Nephron progenitor cell (in vitro differentiated cells): ENCODE results near the gene TBXAS1.

Experiments used
- DNase-seq: peaks from one replicate; pipeline ENCODE4 v3.0.0; 2021
- H3K27ac Mint-ChIP-seq: 2 replicates; pipeline ENCODE4 v1.8.0; 2021; ENCODE audit warnings: mild to moderate bottlenecking, moderate library complexity, mixed read lengths
- H3K27me3 Mint-ChIP-seq: 2 replicates; pipeline ENCODE4 v1.8.0; 2021; ENCODE audit warnings: mild to moderate bottlenecking, low read depth, mixed read lengths; ENCODE audit not compliant: poor library complexity
- H3K36me3 Mint-ChIP-seq: 2 replicates; pipeline ENCODE4 v1.8.0; 2021; ENCODE audit warnings: low read depth, mixed read lengths
- H3K4me1 Mint-ChIP-seq: 2 replicates; pipeline ENCODE4 v1.8.0; 2021; ENCODE audit warnings: mixed read lengths
- H3K4me3 Mint-ChIP-seq: 2 replicates; pipeline ENCODE4 v1.8.0; 2021; ENCODE audit warnings: mild to moderate bottlenecking, moderate library complexity, mixed read lengths
- H3K9me3 Mint-ChIP-seq: 2 replicates; pipeline ENCODE4 v1.8.0; 2021; ENCODE audit warnings: mild to moderate bottlenecking, moderate library complexity, mixed read lengths
- TF ChIP-seq, protein P1 (sequence below): fragments of 200-600 bp; sonication (generic); IDR thresholded peaks from 2 replicates; pipeline ENCODE4 v1.5.0; 2021; ENCODE audit warnings: antibody characterized with exemption

Gene TBXAS1

DNA sequence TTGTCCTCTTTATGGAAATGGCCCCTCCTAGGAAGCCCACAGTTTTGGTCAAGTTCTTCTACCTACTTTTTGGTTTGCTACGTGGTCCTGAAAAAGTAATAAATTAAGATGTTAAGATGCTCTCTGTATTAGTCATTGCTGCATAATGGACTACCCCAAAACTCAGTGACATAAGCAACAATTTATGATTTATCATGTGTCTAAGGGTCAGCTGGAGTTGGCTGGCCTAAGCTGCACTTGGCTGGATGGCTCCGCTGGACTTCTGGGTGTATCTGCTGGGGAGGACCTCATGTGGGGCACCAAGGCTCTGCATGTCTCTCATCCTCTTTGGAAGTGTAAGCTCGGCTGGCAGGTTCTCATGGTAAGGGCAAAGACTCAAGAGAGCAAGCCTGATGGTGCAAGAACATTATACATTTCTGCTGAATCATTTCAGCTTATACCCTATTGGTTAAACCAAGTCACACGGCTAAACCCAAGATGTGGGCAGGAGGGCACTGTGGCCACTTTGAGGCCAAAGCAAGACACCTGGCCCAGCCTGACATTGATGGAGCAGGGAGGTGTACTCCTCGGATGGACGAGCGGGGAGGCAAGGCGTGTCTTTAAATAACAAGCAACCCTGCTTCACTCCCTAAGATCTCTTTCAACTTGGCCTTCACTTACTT lies 47.7 kb downstream of the TBXAS1 start:
- TF ChIP-seq, protein P1, sequence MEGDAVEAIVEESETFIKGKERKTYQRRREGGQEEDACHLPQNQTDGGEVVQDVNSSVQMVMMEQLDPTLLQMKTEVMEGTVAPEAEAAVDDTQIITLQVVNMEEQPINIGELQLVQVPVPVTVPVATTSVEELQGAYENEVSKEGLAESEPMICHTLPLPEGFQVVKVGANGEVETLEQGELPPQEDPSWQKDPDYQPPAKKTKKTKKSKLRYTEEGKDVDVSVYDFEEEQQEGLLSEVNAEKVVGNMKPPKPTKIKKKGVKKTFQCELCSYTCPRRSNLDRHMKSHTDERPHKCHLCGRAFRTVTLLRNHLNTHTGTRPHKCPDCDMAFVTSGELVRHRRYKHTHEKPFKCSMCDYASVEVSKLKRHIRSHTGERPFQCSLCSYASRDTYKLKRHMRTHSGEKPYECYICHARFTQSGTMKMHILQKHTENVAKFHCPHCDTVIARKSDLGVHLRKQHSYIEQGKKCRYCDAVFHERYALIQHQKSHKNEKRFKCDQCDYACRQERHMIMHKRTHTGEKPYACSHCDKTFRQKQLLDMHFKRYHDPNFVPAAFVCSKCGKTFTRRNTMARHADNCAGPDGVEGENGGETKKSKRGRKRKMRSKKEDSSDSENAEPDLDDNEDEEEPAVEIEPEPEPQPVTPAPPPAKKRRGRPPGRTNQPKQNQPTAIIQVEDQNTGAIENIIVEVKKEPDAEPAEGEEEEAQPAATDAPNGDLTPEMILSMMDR: no peak
- no peaks in the 10 kb centered on the region for H3K36me3 Mint-ChIP-seq
- DNase-seq: no peak
- peaks cover 9% of the 10 kb centered on the region for H3K4me1 Mint-ChIP-seq
- H3K27ac Mint-ChIP-seq: peak overlapping the region; percentile 15
- no peaks in the 10 kb centered on the region for H3K9me3 Mint-ChIP-seq
- H3K4me3 Mint-ChIP-seq: no peak overlapping the region
- H3K27me3 Mint-ChIP-seq: peaks cover 6% of the 10 kb centered on the region

DNA sequence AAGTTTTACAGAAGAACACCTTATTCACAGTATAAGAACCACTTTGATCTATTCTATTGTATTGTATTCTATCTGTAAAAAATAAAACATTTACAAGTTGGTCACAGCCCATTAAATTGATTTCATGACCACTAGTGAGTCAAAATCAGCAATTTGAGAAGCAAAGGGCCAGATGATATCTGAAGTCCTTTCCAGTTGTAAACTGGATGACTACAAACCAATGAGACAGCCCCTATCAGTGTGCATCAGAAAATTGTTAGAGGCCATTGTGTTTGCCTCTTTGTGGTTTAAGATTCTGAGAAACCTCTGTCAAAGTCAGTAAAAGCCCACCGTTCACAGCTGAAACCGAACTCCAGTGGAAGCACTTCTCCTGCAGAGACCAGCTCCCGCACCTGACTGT lies 54.8 kb downstream of the TBXAS1 start:
- Mint-ChIP-seq H3K27me3 (peaks cover 10% of the 10 kb centered on the region), H3K4me1 (peaks cover 12% of the 10 kb centered on the region), H3K27ac (no peak overlapping the region), H3K36me3 (peaks cover 4% of the 10 kb centered on the region), H3K9me3 (peaks cover 4% of the 10 kb centered on the region), H3K4me3 (no peak overlapping the region)
- no peak for DNase-seq
- TF ChIP-seq, protein P1: no peak

DNA sequence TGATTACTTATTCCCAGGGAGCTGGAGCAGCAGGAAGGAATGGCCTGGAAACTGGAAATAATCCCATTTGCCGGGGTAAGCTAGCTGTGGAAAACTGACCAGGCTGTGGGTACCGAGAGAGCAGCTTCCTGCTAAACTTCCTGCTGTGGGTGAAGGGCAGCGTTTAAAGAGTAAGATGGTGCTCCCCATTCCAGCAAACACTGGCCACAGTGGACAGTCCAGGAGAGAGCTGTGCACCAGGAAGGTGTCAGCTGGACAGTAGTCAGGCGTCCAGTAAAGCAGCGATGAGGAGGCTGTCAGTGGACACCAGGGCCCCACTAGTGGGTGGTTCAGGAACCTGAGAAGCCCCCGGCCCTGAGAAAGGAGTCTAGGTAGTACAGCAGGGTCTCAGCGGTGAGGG lies 55.4 kb downstream of the TBXAS1 start:
- H3K27ac Mint-ChIP-seq: no peak overlapping the region
- peaks cover 7% of the 10 kb centered on the region for H3K9me3 Mint-ChIP-seq
- H3K27me3 Mint-ChIP-seq: peaks cover 10% of the 10 kb centered on the region
- H3K4me3 Mint-ChIP-seq: no peak overlapping the region
- TF ChIP-seq, protein P1: no peak
- no peak for DNase-seq
- H3K36me3 Mint-ChIP-seq: peaks cover 4% of the 10 kb centered on the region
- peaks cover 13% of the 10 kb centered on the region for H3K4me1 Mint-ChIP-seq

DNA sequence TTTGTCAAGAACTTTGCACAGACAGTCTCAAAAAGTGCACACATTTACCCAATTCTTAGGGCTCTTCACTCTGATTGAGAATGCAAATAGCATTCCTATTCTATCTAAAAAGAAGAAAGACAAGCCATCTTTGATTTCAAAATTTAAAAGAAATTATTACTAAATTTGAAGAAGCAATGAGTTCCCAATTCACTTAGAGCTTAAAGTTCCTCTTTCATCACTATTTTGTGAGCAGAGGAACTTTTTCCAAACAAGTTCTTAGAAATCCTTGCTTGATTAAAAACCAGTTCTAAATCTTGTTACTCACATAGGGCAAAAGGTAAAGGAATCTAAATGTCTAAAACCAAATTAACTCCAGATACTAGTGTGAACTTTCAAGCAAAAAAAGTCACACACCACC lies 56.4 kb downstream of the TBXAS1 start:
- Mint-ChIP-seq H3K36me3 (peaks cover 4% of the 10 kb centered on the region), H3K9me3 (peaks cover 7% of the 10 kb centered on the region), H3K27ac (no peak overlapping the region), H3K4me1 (peaks cover 13% of the 10 kb centered on the region), H3K4me3 (no peak overlapping the region), H3K27me3 (peaks cover 10% of the 10 kb centered on the region)
- no peak for DNase-seq
- TF ChIP-seq, protein P1: no peak

DNA sequence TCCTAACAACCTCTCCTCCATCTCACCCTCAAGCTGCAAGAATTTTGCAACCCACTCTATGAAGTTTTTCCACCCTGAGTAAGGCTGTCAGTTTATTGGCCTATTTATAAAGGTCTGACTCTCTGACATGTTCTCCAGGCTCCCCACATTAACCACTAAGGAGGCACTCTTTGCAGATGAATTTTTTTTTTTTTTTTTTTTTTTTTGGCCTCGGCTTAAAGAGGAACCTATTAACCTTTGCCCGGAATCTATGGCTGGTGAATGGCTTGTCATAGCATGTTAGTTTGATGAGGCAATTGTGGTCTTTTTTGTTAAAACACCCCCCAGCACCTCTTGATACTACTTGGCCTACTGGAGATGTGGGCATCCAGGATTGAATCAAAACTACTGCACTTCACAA lies 57.1 kb downstream of the TBXAS1 start:
- no peak for DNase-seq
- Mint-ChIP-seq H3K9me3 (peaks cover 7% of the 10 kb centered on the region), H3K27ac (no peak overlapping the region), H3K36me3 (peaks cover 4% of the 10 kb centered on the region), H3K27me3 (peaks cover 10% of the 10 kb centered on the region), H3K4me3 (no peak overlapping the region), H3K4me1 (peaks cover 13% of the 10 kb centered on the region)
- TF ChIP-seq, protein P1: no peak

DNA sequence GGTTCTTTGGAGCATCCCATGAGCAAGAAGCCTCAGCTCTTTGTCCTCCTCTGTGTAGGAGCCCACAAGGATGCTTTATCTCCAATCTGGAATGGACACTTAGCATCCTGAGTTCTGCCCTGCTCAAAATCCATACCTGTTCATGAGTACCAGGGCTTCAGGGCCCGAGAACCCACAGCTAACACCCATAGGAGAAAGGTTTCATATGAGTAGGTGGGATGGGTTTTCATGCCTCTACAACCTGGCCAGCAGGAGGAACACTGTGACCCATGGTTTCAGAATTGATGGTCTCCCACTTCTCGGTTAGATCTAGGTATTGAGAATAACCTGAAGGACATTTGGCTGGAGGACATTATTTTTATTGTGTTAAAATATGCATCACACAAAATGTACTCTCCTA lies 57.8 kb downstream of the TBXAS1 start:
- peaks cover 7% of the 10 kb centered on the region for H3K9me3 Mint-ChIP-seq
- no peak overlapping the region for H3K4me3 Mint-ChIP-seq
- H3K36me3 Mint-ChIP-seq: peaks cover 4% of the 10 kb centered on the region
- no peak for DNase-seq
- H3K27ac Mint-ChIP-seq: no peak overlapping the region
- peaks cover 13% of the 10 kb centered on the region for H3K4me1 Mint-ChIP-seq
- H3K27me3 Mint-ChIP-seq: peaks cover 10% of the 10 kb centered on the region
- TF ChIP-seq, protein P1: no peak
